ENCODE results near the gene APPL1. TPM values are rescaled to one million over a fixed set of nuclear protein-coding genes. Genes with fewer than 3 reads are reported as not detected.
A peak's percentile ranks its signal among the peaks of the same experiment; 100 is the strongest.

Gene APPL1
- total and polyA plus RNA-seq, 2 experiments from 2014 or later, result 29.1 to 46.0 TPM

DNA sequence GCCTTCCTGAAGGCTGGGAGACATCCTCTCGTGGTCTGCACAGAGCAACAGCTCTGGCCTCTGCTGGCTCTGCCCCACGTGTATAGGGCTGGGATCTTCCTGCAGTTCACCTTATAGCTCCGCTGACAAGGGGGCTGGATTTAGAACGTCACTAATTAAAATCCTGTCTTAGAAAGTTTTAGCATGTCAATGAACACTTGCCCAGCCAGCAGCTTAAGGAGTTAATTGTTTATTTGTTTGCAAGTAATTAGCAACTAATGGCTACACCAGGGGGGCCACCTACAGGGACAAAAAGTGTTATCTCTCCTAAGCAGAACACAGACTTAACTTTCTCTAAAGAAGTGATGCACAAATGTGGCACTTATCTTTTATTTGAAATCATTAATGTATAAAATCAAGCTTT, 27.6 kb upstream of the APPL1 start, which contains the start of gene HESX1:
HESX1 (minus strand) TSS at position 84 of the 403 bp plus-strand sequence; CDS start at position 24, 60 bp downstream.
- Histone ChIP-seq H3K4me1 (ENCODE audit: low read depth) (no peaks in the 10 kb centered on the region), H3K4me3 (no peak within 1 kb of the TSS)
- no peak for DNase-seq (ENCODE audit: low read depth in 1 of 2, low spot score in 1 of 2)

DNA sequence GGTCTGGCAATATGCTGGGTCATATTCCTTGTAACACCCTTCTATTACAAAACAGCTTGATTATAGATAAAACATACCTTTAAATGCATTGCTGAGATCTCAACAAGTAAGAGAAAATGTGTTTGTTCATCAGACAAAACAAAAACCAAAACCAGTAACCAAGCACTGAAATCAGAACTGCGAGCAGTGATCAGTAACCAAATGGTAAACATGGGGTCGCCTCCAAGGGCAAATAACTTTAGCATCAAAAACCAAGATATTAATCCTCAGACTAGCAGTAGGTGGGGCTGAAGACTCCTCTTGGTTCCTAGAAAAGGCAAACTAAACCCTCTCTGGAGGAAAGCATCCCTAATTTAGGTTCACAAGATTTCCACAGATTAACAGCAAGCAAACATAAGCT, 21.1 kb upstream of the APPL1 start:
- Histone ChIP-seq H3K27me3 (no peaks in the 10 kb centered on the region), H3K27ac (no peak overlapping the region), H3K4me1 (ENCODE audit: low read depth) (no peaks in the 10 kb centered on the region), H3K36me3 (no peaks in the 10 kb centered on the region), H3K4me3 (no peak overlapping the region), H3K9me3 (ENCODE audit: low read depth) (no peaks in the 10 kb centered on the region)
- TF ChIP-seq, protein P1, sequence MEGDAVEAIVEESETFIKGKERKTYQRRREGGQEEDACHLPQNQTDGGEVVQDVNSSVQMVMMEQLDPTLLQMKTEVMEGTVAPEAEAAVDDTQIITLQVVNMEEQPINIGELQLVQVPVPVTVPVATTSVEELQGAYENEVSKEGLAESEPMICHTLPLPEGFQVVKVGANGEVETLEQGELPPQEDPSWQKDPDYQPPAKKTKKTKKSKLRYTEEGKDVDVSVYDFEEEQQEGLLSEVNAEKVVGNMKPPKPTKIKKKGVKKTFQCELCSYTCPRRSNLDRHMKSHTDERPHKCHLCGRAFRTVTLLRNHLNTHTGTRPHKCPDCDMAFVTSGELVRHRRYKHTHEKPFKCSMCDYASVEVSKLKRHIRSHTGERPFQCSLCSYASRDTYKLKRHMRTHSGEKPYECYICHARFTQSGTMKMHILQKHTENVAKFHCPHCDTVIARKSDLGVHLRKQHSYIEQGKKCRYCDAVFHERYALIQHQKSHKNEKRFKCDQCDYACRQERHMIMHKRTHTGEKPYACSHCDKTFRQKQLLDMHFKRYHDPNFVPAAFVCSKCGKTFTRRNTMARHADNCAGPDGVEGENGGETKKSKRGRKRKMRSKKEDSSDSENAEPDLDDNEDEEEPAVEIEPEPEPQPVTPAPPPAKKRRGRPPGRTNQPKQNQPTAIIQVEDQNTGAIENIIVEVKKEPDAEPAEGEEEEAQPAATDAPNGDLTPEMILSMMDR (IDR thresholded peaks at IDR 0.05; ENCODE audit: low read depth, low read length), result no peak
- no peak for DNase-seq (ENCODE audit: low read depth in 1 of 2, low spot score in 1 of 2)

More for the DNA sequence above, 27.6 kb upstream of the APPL1 start, which contains the start of gene HESX1:
- TF ChIP-seq, protein P1 (IDR thresholded peaks at IDR 0.05; ENCODE audit: low read depth, low read length), result no peak
- no peak within 1 kb of the TSS for H3K27ac ChIP-seq
- no peaks in the 10 kb centered on the region for H3K9me3 ChIP-seq (ENCODE audit: low read depth)
- H3K36me3 ChIP-seq, result no peaks in the 10 kb centered on the region
- H3K27me3 ChIP-seq, result peaks cover 21% of the 10 kb centered on the region

DNA sequence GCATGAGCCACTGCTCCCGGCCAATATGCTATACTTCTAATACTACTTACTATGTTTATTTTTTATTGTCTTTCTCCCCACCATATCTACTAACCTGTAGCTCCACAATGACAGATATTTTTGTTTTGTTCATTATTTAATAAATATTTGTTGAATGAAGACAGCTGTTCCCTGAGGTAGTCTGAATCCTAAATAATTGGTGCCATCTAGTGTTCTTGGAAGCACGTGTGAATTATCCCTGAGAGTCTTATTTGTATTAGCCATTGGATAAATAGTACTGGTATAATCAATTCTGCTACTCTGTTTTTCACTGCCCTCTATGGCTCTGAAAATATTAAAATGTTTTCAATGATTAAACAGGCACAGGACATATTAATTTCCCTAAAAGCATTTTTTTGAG, 5.6 kb upstream of the APPL1 start:
- no peaks in the 10 kb centered on the region for H3K36me3 ChIP-seq
- H3K27me3 ChIP-seq, result no peaks in the 10 kb centered on the region
- DNase-seq (ENCODE audit: low read depth in 1 of 2, low spot score in 1 of 2), result peak; percentile 27 to 58
- TF ChIP-seq, protein P1 (IDR thresholded peaks at IDR 0.05; ENCODE audit: low read depth, low read length), result peak; percentile 41
- H3K9me3 ChIP-seq (ENCODE audit: low read depth), result no peaks in the 10 kb centered on the region
- no peak overlapping the region for H3K4me3 ChIP-seq
- H3K27ac ChIP-seq, result no peak overlapping the region
- H3K4me1 ChIP-seq (ENCODE audit: low read depth), result peaks cover 7% of the 10 kb centered on the region

DNA sequence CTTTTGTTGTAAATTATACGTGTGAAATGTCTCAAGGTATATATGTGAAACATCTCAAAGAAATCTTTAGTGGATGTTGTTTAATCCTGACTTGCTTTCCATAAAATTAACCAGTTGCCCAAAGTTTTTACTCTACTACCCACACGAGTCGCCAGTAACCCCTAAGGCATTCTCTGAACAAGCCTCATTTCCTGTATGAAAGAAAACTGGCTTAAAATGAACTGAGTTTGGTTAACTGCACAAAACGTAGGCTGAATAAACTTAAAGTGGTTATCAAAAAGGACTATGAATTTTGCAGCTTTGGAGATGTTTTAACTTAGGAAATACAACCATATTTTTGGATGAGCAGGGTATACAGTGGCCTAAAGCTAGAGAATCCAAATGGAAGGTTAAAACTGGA, 2.7 kb upstream of the APPL1 start:
- Histone ChIP-seq H3K27me3 (no peaks in the 10 kb centered on the region), H3K36me3 (no peaks in the 10 kb centered on the region), H3K4me1 (ENCODE audit: low read depth) (peaks cover 10% of the 10 kb centered on the region), H3K27ac (no peak overlapping the region), H3K9me3 (ENCODE audit: low read depth) (no peaks in the 10 kb centered on the region), H3K4me3 (no peak overlapping the region)
- TF ChIP-seq, protein P1 (IDR thresholded peaks at IDR 0.05; ENCODE audit: low read depth, low read length), result no peak
- DNase-seq (ENCODE audit: low read depth in 1 of 2, low spot score in 1 of 2), result no peak

DNA sequence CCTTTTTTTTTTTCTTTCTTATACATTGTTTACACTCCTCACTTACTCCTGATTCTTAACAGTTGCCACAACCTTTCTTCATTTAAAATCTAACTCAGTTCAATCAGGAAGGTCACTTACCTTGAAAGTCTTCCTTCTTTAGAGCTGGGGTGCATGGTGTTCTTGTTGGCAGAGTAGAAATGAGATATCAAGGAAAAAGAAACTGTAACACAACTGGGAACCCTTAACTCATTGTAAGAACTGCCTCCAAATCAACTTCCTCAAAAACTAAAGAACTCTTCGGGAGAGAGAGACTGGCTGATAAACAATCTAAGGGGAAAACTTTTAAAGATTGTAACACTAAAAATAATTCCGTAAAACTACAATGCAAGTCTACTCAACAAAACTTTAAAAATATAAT, 1.4 kb upstream of the APPL1 start:
- DNase-seq (ENCODE audit: low read depth in 1 of 2, low spot score in 1 of 2), result no peak
- Histone ChIP-seq H3K27me3 (no peaks in the 10 kb centered on the region), H3K36me3 (no peaks in the 10 kb centered on the region), H3K27ac (peak overlapping the region; percentile 79), H3K9me3 (ENCODE audit: low read depth) (no peaks in the 10 kb centered on the region), H3K4me3 (no peak overlapping the region), H3K4me1 (ENCODE audit: low read depth) (peaks cover 10% of the 10 kb centered on the region)
- TF ChIP-seq, protein P1 (IDR thresholded peaks at IDR 0.05; ENCODE audit: low read depth, low read length), result no peak

Data from cardiac muscle cell (in vitro differentiated cells and primary cell).